Fibroblast of lung (primary cell): ENCODE data around the gene FUT8. TPM values are rescaled to one million over a fixed set of nuclear protein-coding genes. Genes with fewer than 3 reads are reported as not detected.

ENCODE experiments used
- DNase-seq, 2 donors: peaks; one replicate each; pipeline versions ENCODE4 v3.0.0 to v3.0.0-alpha.2; 2010; ENCODE audit warnings: low read depth in 2 of 2
- H2AFZ ChIP-seq: 2 replicates; pipeline ENCODE4 v1.5.1; 2012; ENCODE audit warnings: low read length, control low read depth, inconsistent platforms
- H3K27ac ChIP-seq: 2 replicates; pipeline ENCODE4 v1.5.1; 2011; ENCODE audit warnings: low read length, control low read depth; ENCODE audit not compliant: insufficient read depth
- H3K27me3 ChIP-seq: 2 replicates; pipeline ENCODE4 v1.5.1; 2011; ENCODE audit warnings: mild to moderate bottlenecking, low read length; ENCODE audit not compliant: control insufficient read depth, insufficient read depth
- H3K36me3 ChIP-seq: 2 replicates; pipeline ENCODE4 v1.5.1; 2011; ENCODE audit warnings: low read length; ENCODE audit not compliant: control insufficient read depth, insufficient read depth
- H3K4me1 ChIP-seq: 2 replicates; pipeline ENCODE4 v1.5.1; 2011; ENCODE audit warnings: low read length; ENCODE audit not compliant: control insufficient read depth, insufficient read depth; ENCODE audit errors: extremely low read depth
- H3K4me2 ChIP-seq: 2 replicates; pipeline ENCODE4 v1.5.1; 2011; ENCODE audit warnings: low read length, control low read depth; ENCODE audit not compliant: insufficient read depth; ENCODE audit errors: extremely low read depth
- H3K4me3 ChIP-seq, 4 experiments: fragments of 200-600 bp in 1 of 4; sonication (generic) in 1 of 4; replicated peaks in 1 of 4; 2 replicates each; pipeline ENCODE4 v1.5.1; 2011 to 2016; ENCODE audit warnings: low read length in 4 of 4, low read depth in 3 of 4, mild to moderate bottlenecking in 3 of 4, control low read depth in 2 of 4, inconsistent platforms in 1 of 4, mixed read lengths in 1 of 4; ENCODE audit not compliant: insufficient read depth in 1 of 4; ENCODE audit errors: control extremely low read depth in 1 of 4
- H3K79me2 ChIP-seq: 2 replicates; pipeline ENCODE4 v1.5.1; 2012; ENCODE audit warnings: mild to moderate bottlenecking, low read length, inconsistent platforms; ENCODE audit not compliant: control insufficient read depth, insufficient read depth
- H3K9ac ChIP-seq: 2 replicates; pipeline ENCODE4 v1.5.1; 2011; ENCODE audit warnings: mild to moderate bottlenecking, low read length, control low read depth; ENCODE audit not compliant: insufficient read depth
- H3K9me3 ChIP-seq: 2 replicates; pipeline ENCODE4 v1.5.1; 2012; ENCODE audit warnings: low read depth, low read length; ENCODE audit not compliant: control insufficient read depth, insufficient read depth
- H4K20me1 ChIP-seq: 2 replicates; pipeline ENCODE4 v1.5.1; 2011; ENCODE audit warnings: low read length; ENCODE audit not compliant: control insufficient read depth, insufficient read depth; ENCODE audit errors: extremely low read depth
- EZH2 ChIP-seq: IDR thresholded peaks from 2 replicates; pipeline ENCODE4 v1.5.1; 2012; ENCODE audit warnings: low read length, control low read depth, mild to moderate bottlenecking; ENCODE audit errors: missing control alignments
- polyA plus RNA-seq, 2 donors: library from polyadenylated mRNA; depleted of rRNA in 1 of 2; stranded (reverse) in 1 of 2; unstranded in 1 of 2; fragments of >200 nt; gene quantifications; 2 replicates each; pipeline ENCODE4 v1.2.1, GENCODE V29; 2011 to 2012; ENCODE audit warnings: missing spikeins in 1 of 2
- total RNA-seq: library from RNA; depleted of rRNA; stranded (reverse); fragments of >200 nt; gene quantifications from 2 replicates; pipeline ENCODE4 v1.2.1, GENCODE V29; 2014
- TF ChIP-seq, protein P1 (sequence below), 2 donors: IDR thresholded peaks in 1 of 2; conservative IDR thresholded peaks in 1 of 2; 1 replicate in 1 of 2; 2 replicates in 1 of 2; pipeline ENCODE4 v1.5.1; 2011 to 2012; ENCODE audit warnings: low read length in 2 of 2, control low read depth in 1 of 2, inconsistent platforms in 1 of 2, low read depth in 1 of 2, mild to moderate bottlenecking in 1 of 2

The FUT8 gene
- total and polyA plus RNA-seq, 2 donors (not counting 1 experiment from before 2014, with no cell fraction given): 51.4 to 95.8 TPM

DNA sequence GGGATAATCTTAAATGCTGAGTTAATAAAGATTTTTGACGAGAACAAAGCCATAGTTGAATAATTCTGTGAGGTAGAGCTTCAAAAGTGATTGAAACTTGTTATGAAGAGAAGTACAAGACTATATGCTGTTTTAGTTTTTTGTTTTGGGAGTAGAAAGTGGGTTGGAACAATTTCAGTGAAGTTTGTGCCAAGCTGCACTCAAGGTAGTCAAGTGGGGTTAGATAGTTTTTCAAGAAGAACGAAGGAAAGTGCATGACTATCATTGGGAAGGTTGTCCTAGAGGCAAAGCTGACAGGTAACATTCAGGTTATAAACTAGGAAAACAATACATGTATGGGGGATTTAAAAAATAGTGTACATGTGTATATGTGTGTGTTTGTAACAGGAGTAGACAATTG lies 16.2 kb downstream of the FUT8 start:
- no peaks in the 10 kb centered on the region for H3K36me3 ChIP-seq
- no peak overlapping the region for H3K4me3 ChIP-seq
- H3K27me3 ChIP-seq: no peaks in the 10 kb centered on the region
- DNase-seq: no peak
- H3K79me2 ChIP-seq: peaks cover 4% of the 10 kb centered on the region
- no peak overlapping the region for H2AFZ ChIP-seq
- H3K4me1 ChIP-seq: no peaks in the 10 kb centered on the region
- no peaks in the 10 kb centered on the region for H3K9me3 ChIP-seq
- H4K20me1 ChIP-seq: no peaks in the 10 kb centered on the region
- H3K9ac ChIP-seq: no peak overlapping the region
- TF ChIP-seq, protein P1, sequence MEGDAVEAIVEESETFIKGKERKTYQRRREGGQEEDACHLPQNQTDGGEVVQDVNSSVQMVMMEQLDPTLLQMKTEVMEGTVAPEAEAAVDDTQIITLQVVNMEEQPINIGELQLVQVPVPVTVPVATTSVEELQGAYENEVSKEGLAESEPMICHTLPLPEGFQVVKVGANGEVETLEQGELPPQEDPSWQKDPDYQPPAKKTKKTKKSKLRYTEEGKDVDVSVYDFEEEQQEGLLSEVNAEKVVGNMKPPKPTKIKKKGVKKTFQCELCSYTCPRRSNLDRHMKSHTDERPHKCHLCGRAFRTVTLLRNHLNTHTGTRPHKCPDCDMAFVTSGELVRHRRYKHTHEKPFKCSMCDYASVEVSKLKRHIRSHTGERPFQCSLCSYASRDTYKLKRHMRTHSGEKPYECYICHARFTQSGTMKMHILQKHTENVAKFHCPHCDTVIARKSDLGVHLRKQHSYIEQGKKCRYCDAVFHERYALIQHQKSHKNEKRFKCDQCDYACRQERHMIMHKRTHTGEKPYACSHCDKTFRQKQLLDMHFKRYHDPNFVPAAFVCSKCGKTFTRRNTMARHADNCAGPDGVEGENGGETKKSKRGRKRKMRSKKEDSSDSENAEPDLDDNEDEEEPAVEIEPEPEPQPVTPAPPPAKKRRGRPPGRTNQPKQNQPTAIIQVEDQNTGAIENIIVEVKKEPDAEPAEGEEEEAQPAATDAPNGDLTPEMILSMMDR (conservative IDR thresholded peaks at IDR 0.05 in 1 of 2, IDR thresholded peaks at IDR 0.05 in 1 of 2; ENCODE audit: low read depth in 1 of 2, low read length in 2 of 2): no peak
- no peak for TF ChIP-seq EZH2
- no peak overlapping the region for H3K27ac ChIP-seq
- H3K4me2 ChIP-seq: no peak overlapping the region

DNA sequence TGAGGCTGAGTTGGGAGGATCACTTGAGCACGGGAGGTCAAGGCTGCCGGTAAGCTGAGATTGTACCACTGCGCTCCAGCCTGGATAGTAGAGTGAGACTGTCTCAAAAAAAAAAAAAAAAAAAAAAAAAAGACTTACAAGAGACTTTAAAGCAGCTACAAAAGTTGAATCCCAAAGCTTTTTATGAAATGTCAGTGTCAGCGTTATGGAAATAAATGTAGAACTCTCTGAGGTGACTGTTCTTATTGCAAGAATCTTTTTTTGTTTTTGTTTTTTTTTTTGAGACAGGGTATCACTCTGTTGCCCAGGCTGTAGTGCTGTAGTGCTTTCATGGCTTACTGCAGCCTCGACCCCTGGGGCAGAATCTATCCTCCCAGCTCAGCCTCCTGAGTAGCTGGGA lies 17.2 kb downstream of the FUT8 start:
- TF ChIP-seq, protein P1 (conservative IDR thresholded peaks at IDR 0.05 in 1 of 2, IDR thresholded peaks at IDR 0.05 in 1 of 2; ENCODE audit: low read depth in 1 of 2, low read length in 2 of 2): no peak
- no peak for TF ChIP-seq EZH2
- no peaks in the 10 kb centered on the region for H3K27me3 ChIP-seq
- H2AFZ ChIP-seq: no peak overlapping the region
- H4K20me1 ChIP-seq: no peaks in the 10 kb centered on the region
- H3K79me2 ChIP-seq: peaks cover under 1% of the 10 kb centered on the region
- no peak overlapping the region for H3K4me2 ChIP-seq
- H3K4me3 ChIP-seq: no peak overlapping the region
- H3K4me1 ChIP-seq: no peaks in the 10 kb centered on the region
- H3K9me3 ChIP-seq: no peaks in the 10 kb centered on the region
- H3K36me3 ChIP-seq: no peaks in the 10 kb centered on the region
- no peak overlapping the region for H3K27ac ChIP-seq
- no peak for DNase-seq
- H3K9ac ChIP-seq: no peak overlapping the region

DNA sequence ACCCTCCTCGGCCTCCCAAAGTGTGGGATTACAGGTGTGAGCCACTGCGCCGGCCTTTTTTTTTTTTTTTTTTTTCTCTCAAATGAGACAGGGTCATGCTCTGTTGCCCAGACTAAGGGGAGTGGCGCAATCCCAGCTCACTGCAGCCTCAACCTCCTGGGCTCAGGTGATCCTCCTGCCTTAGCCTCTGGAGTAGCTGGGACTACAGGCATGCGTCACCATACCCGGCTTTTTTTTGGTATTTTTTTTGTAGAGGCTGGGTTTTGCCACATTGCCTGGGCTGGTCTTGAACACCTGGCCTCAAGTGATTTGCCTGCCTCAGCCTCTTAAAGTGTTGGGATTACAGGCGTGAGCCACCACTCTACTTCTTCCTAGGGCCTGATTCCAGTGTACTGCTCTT lies 18.7 kb downstream of the FUT8 start:
- H3K9me3 ChIP-seq: no peaks in the 10 kb centered on the region
- no peaks in the 10 kb centered on the region for H3K4me1 ChIP-seq
- no peaks in the 10 kb centered on the region for H4K20me1 ChIP-seq
- no peak for DNase-seq
- H3K79me2 ChIP-seq: peaks cover 2% of the 10 kb centered on the region
- H3K4me2 ChIP-seq: no peak overlapping the region
- H3K9ac ChIP-seq: no peak overlapping the region
- no peaks in the 10 kb centered on the region for H3K27me3 ChIP-seq
- no peaks in the 10 kb centered on the region for H3K36me3 ChIP-seq
- no peak overlapping the region for H3K27ac ChIP-seq
- H3K4me3 ChIP-seq: no peak overlapping the region
- no peak for TF ChIP-seq EZH2
- no peak overlapping the region for H2AFZ ChIP-seq
